ENCODE measurements around the gene KLRC4.
"Not testable (repeated sequence)": the region's sequence is repeated elsewhere in the genome, so short reads cannot be mapped to it uniquely, and the experiment has no call there.

The KLRC4 gene, protein sequence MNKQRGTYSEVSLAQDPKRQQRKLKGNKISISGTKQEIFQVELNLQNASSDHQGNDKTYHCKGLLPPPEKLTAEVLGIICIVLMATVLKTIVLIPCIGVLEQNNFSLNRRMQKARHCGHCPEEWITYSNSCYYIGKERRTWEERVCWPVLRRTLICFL

DNA sequence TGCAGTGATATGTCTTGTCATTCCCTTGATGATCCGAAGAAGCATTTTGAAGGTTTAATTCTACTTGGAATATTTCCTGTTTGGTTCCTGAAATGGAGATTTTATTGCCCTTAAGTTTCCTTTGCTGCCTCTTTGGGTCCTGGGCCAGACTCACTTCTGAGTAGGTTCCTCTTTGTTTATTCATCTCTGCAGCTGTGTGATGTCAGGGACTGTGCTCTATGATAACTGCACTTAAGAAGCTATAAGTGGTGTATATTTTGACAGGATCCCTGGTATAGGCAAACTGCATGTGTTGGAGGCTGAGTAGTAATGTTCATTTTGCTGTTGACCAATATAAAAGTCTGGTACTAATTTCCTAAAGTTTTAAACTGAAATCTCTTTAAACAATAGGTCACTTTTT lies at the start of gene KLRC4:
Gene KLRC4 (minus strand): TSS at position 366 of the 400 bp plus-strand sequence. CDS start 182 bp downstream, at position 184.
- DNase-seq = no peak

DNA sequence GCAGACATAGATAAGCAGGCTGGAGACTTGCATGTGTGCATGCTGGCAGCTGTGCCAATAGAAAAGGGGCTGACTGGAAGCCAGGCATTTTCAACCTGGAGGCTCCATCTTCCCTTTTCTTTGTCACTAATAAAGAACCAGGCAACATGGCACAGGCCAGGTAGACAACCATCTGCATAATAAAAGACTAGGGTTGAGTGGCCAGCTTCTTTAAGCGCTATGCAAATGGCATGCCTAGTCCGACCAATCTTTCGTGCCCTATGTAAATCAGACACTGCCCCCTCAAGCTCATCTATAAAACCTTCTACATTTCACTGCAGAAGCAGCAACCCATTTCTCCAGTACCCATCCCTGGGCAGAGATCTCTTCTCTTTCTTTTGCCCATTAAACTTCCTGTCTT lies 48.2 kb upstream of the KLRC4 start:
- DNase-seq = no peak

DNA sequence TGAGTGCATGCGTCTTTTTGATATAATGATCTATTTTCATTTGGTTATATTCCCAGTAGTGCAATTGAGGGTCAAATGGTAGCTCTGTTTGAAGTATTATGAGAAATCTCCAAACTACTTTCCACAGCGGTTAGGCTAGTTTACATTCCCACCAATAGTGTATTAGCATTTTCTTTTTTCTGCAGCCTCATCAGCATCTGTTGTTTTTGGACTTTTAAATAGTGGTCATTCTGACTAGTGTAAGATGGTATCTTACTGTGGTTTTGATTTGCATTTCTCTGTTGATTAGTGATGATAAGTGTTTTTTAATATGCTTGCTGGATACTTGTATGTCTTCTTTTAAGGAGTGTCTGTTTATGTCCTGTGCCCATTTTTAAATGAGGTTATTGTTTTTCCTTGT lies 47.3 kb upstream of the KLRC4 start:
- DNase-seq = no peak

DNA sequence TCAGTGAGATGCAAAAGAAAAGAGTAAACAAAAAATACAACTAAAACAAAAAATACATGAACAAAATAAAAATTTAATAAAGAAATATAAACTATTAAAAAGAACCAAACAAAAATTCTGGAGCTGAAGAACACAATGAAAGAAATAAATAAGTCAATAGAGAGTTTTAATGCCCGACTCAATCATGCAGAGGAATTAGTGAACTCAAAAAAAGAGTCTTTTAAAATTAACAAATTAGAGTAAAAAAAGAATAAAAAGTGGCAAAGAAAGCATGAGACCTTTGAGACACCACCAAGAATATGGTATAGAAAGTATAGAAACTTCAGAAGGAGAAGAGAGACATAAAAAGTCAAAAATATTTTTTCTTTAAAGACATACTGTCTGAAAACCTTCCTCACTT lies 46.2 kb upstream of the KLRC4 start:
- no peak for DNase-seq

DNA sequence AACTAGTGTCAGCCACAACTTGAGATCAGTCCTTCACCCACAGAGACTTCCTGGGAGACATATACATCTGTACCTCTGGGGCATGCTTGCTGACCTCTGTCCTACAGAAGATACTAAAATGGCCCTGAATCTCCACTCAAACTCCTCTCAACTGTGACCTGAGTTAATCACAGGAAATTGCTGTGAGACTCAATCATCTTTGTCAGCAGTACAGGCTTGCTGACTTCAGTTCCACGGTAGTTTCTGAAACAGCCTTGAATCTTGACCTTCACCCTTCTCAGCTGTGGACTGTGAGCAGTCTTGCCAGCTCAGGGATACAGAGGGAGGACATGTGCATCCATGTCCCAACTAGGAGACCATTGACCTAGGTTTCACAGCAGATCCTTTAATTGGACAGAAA lies 45.0 kb upstream of the KLRC4 start:
- DNase-seq = no peak

DNA sequence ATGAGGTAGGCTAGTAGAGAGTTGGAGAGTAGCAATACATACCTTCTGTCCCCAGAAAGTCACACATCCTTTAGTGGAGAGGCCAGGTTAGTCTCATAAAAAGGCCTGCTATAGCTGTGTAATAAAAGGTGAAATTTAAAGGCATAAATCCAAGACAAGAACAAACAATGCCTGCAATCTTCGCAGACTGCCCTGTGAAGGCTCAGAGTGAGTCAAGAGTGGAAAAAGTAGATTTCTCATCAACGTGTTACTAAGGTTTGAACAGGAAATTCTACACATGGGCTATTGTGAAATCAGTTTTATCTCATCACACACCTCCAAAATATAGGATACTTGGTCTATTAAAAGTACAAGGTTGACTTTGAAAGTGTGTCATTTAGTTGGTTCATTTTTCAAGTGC lies 43.6 kb upstream of the KLRC4 start, which contains the start of gene KLRC1:
Gene KLRC1 (minus strand): TSS at position 222 of the 400 bp plus-strand sequence. CDS start 2,221 bp downstream, outside the sequence.
- no peak for DNase-seq

DNA sequence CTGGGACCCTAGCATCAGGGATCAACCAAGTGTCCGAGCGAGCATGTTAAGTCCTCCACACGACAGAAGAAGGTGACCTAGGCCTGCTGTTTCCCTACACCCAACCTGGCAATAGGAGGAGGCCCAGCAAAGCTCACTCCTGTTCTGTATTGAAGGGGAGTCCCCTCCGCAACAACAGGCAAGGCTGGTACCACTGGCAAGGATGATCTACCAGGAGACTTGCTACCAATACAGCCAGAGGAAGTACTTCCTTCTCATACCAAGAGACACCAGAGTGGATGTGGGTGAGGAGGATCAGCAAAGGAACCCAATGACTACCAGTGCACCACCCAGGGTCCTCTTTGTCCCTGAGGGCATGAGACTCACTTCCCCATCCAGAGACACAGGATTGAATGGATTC lies 38.7 kb upstream of the KLRC4 start:
- DNase-seq = no peak

DNA sequence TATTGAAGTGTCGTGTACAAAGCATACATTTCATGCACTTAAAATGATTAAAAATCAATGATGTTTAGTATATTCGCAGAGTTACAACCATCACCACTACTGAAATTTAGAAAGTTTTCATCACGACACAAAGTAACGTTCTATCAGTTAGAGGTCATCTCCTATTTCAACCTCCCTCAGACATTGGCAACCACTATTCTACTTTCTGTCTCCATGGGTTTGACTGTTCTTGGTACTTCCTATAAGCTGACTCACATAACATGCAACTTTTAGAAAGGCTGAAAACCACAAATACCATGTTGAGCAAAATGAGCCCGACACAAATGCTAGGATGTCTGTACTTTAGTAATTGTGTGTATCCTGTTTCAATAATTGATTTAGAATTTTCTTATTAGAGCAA lies 36.5 kb upstream of the KLRC4 start:
- DNase-seq = not testable (repeated sequence)

DNA sequence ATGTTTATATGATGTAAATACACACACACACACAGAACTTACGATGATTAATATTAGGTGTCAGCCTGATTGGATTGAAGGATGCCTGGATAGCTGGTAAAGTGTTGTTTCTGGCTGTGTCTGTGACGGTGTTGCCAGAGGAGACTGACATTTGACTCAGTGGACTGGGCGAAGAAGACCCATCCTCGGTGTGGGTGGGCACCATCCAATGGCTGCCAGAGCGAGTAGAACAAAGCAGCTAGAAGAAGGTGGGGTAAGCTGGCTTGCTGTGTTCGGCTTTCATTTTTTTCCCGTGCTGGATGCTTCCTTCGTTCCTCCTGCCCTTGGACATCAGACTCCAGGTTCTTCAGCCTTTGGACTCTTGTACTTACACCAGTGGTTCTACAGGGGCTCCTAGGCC lies 31.6 kb upstream of the KLRC4 start:
- not testable (repeated sequence) for DNase-seq

DNA sequence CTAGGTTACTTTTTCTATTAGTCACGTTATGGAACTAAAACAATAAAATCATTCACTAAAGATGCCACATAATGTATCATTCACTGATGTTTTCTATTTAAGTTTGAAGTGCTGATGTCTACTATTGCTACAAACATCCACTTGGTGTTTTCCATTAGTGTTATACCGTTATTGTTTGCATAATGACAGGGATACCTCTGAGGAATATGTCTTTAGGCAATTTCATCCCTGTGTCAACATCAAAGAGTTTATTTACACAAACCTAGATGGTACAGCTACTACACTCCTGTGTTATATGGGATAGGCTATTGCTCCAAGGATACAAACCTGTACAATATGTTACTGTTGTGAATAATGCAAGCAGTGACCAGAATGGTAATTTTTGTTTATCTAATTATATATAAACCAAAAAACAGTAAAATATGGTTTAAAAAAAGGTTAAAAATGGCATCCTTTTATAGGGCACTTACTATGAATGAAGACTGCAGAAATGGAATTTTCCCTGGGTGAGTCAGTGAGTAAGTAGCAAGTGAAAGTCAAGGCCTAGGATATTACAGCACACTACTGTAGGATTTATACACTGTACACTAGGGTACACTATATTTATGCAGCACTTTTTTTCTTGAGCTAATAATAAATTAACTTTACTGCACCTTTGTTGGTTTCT lies 30.2 kb upstream of the KLRC4 start:
- not testable (repeated sequence) for DNase-seq

DNA sequence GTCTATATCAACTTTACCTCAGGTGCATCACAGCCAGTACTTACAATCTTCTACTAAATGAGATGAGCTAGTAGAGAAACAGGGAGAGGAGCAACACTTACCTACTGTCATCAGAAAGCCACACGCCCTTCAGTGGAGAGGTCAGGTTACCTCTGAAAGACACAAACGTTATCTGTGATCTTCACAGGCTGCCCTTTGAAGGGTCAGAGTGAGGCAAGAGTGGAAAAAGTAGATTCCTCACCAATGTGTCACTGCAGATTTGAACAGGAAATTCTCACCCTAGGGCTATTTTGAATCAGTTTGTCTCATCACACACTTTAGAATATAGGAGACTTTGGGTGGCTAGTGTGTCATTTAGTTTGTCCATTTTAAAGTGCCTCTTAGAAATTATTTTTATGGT lies 28.0 kb upstream of the KLRC4 start:
- not testable (repeated sequence) for DNase-seq

DNA sequence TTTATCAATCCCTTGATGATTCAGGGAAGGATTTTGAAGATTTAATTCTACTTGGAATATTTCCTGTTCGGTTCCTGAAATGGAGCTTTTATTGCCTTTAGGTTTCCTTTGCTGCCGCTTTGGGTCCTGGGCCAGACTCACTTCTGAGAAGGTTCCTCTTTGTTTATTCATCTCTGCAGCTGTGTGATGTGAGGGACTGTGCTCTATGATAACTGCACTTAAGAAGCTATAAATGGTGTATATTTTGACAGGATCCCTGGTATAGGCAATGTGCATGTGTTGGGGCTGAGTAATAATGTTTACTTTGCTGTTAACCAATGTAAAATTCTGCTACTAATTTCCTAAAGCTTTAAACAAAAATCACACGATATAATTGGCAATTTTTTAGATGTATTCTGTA lies 26.3 kb upstream of the KLRC4 start, which contains the start of gene KLRC2:
Gene KLRC2 (minus strand): TSS at position 195 of the 400 bp plus-strand sequence. CDS start 24 bp downstream, at position 171.
- not testable (repeated sequence) for DNase-seq

DNA sequence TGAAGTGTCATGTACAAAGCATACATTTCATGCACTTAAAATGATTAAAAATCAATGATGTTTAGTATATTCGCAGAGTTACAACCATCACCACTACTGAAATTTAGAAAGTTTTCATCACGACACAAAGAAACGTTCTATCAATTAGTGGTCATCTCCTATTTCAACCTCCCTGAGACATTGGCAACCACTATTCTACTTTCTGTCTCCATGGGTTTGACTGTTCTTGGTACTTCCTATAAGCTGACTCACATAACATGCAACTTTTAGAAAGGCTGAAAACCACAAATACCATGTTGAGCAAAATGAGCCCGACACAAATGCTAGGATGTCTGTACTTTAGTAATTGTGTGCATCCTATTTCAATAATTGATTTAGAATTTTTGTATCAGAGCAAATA lies 21.1 kb upstream of the KLRC4 start:
- not testable (repeated sequence) for DNase-seq

DNA sequence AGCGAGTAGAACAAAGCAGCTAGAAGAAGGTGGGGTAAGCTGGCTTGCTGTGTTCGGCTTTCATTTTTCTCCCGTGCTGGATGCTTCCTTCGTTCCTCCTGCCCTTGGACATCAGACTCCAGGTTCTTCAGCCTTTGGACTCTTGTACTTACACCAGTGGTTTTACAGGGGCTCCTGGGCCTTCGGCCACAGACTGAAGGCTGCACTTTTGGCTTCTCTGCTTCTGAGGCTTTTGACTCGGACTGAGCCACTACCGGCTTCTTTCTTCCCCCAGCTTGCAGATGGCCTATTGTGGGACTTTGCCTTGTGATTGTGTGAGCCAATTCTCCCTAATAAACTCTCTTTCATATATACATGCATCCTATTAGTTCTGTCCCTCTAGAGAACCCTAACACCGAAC lies 16.4 kb upstream of the KLRC4 start:
- not testable (repeated sequence) for DNase-seq

DNA sequence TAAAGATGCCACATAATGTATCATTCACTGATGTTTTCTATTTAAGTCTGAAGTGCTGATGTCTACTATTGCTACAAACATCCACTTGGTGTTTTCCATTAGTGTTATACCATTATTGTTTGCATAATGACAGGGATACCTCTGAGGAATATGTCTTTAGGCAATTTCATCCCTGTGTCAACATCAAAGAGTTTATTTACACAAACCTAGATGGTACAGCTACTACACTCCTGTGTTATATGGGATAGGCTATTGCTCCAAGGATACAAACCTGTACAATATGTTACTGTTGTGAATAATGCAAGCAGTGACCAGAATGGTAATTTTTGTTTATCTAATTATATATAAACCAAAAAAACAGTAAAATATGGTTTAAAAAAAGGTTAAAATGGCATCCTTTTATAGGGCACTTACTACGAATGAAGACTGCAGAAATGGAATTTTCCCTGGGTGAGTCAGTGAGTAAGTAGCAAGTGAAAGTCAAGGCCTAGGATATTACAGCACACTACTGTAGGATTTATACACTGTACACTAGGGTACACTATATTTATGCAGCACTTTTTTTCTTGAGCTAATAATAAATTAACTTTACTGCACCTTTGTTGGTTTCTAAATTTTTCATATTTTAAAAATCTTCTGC lies 14.8 kb upstream of the KLRC4 start:
- not testable (repeated sequence) for DNase-seq

DNA sequence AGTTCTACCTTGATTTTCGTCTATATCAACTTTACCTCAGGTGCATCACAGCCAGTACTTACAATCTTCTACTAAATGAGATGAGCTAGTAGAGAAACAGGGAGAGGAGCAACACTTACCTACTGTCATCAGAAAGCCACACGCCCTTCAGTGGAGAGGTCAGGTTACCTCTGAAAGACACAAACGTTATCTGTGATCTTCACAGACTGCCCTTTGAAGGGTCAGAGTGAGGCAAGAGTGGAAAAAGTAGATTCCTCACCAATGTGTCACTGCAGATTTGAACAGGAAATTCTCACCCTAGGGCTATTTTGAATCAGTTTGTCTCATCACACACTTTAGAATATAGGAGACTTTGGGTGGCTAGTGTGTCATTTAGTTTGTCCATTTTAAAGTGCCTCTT lies 12.6 kb upstream of the KLRC4 start:
- not testable (repeated sequence) for DNase-seq

DNA sequence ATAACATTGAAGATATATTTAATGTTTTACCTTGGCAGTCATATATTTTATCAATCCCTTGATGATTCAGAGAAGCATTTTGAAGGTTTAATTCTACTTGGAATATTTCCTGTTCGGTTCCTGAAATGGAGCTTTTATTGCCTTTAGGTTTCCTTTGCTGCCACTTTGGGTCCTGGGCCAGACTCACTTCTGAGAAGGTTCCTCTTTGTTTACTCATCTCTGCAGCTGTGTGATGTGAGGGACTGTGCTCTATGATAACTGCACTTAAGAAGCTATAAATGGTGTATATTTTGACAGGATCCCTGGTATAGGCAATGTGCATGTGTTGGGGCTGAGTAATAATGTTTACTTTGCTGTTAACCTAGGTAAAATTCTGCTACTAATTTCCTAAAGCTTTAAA lies 10.8 kb upstream of the KLRC4 start, which contains the start of gene KLRC3:
Gene KLRC3 (minus strand): TSS at position 262 of the 400 bp plus-strand sequence. CDS start 45 bp downstream, at position 217.
- DNase-seq = not testable (repeated sequence)

DNA sequence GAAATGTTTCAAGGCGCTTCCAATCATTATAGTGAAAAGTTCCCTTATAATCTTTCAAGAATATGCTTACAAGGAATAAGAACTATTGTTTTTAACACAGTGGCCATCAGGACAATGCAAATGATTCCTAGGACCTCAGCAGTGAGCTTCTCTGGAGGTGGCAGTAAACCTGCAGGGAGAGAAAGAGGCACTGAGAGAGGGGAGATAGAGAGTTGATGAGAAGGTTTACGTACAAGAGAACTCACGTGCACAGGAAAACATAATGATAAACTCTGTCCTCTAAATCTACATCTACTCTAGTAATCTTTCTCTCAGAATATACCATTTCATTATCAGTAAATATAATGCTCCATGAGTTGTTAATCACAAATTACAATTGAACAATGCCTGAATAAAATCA lies 715 bp downstream of the KLRC4 start:
- DNase-seq = no peak

DNA sequence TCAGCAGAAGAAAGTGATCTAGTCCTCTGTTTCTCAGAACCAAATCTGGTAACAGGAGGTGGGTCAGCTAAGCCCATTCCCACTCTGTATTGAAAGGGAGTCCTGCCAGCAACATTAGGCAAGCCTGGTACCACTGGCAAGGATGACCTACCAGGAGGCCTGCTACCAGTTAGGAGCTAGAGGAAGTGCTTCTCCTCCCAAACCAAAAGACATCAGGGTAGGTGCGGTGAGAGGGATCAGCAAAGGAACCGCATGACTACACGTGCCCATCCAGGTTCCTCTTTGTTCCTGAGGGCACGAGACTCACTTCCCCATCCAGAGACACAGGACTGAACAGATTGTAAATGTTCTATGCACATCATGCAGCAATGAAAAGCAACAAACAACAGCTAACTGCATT lies 2.8 kb downstream of the KLRC4 start:
- no peak for DNase-seq

DNA sequence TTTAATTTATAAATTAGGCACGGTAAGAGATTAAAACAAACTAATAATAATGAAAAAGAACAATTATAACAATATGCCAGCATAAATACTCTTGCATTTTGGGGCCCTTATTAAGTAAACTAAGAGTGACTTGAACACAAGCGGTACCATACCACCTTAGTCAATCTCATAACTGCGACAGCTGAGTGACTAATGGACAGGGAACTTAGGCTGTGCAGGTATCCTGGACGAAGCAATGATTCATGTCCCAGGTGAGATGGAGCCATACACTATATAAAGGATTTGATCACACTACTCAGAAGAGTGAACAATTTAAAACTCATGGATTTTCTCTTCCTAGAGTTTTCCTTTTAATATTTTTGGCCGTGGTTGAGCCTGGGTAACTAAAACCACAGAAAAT lies 4.3 kb downstream of the KLRC4 start:
- no peak for DNase-seq

DNA sequence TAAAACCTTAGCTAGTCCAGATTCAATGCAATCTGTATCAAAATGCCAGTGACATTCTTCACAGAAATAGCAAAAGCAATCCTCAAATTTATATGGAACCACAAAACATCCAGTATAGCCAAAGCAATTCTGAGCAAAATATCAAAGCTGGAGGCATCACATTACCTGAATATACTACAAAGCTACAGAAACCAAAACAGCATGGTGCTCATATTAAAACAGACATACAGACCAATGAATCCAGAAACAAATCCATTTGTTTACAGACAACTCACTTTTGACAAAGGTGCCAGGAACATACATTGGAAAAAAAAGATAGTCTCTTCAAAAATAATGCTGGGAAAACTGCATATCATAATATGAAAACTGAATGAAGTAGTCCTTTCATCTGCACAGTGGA lies 4.8 kb downstream of the KLRC4 start:
- DNase-seq = no peak

DNA sequence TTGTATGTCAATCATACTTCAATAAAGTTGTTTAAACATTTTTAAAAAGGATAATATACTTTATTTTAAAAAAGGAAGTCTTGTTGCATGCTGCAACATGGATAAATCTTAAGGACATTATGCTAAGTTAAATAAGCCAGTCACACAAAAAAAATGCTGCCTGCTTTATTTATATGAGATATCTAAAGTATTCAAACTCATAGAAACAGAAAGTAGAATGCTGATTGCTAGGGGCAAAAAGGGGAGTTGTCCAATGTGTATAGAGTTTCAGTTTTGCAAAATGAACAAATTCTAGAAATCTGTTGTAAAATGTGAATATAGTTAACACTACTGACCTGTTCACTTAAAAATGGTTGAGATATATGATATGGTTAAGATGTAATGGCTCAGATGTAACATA lies 8.7 kb downstream of the KLRC4 start:
- no peak for DNase-seq

DNA sequence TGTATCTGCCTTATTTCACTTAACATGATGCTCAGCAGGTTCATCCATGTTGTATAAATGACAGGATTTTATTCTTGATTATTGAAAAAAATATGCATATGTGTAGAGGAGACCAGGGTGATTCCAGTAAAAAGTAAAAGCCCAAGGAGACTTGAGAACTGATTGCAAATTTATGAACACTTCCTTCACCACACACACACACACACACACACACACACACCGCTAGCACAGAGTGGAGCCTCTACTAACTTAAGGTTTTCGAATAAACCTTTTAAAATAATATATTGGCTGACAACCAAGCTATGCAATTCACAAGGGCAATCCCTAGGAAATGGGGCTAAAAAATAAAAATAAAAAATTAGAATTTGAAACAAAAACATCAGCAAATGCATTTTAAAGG lies 11.4 kb downstream of the KLRC4 start:
- DNase-seq = no peak

DNA sequence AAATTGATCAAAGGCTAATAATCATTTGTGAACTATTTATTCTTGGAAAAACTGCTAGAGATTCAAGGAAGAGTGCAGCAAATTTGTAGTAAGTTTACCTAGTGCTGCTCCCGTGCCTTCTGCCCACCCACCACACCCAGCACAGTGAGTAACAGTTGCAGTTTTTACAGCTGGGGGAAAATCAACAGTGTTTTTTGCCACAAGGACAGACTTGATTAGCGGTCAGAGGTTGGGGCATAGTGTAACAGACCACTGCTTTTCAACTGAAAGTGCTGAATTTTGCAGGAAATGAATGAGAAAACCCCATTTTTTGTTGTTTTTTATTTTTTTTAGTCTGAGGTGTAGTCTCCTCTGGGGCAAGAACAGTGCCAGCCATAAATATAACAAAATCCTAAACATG lies 12.3 kb downstream of the KLRC4 start:
- no peak for DNase-seq
